ENCODE data around the gene SLC2A11.

DNA sequence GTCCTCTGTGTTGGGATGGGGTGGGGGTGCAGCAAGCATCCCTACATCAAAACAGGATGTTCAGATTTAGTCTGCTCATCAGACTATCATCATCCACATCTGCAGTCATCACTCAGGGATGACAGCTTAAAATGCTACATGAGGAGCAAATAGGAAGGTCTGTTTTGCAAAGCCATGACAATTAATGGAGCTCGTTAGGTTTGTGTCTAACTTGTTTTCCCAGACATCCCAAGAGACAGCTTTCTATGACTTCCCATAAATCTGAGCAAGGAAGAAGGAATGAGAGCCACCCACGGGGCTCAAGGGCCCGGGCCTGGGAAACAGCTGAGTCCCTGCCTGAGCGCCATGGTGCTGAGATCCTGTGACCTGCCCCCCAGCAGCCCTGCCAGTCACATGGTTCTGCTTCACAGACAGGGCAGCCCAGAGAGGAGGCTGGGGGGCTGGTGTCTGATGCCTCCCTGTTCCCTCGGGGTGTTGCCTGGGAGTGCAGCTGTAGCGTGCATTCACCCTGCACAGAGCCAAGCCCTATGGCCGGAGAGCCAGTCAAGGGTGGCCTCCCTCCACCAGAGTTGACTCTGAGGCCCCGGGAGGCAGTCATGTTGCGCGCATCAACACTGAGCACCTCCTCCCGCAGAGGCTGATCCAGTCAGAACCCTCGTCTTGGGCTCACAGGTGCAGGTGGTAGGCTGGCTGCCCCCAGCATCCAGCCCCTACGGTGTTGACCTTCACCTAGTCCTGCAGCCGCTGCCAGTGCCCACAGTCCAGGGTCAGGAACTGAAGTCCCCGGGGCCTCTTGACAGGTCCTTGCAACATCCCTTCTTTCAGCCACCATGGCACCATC is 30.9 kb upstream of the SLC2A11 start:
- TF ChIP-seq CTCF (IDR thresholded peaks at IDR 0.05; ENCODE audit: insufficient read depth, low read length) (no peak), POLR2AphosphoS5 (IDR thresholded peaks at IDR 0.05; ENCODE audit: low read depth) (no peak), SPI1 (IDR thresholded peaks at IDR 0.05; ENCODE audit: borderline replicate concordance, low read depth) (no peak)
